Adrenal gland (tissue), 12 donors: ENCODE data around the gene TCERG1L. TPM values are rescaled to one million over a fixed set of nuclear protein-coding genes. Genes with fewer than 3 reads are reported as not detected.

Experiments used
- DNase-seq, 7 donors: peaks; one replicate each; pipeline ENCODE4 v3.0.0-alpha.2; 2019 to 2020
- H3K27ac ChIP-seq, 5 donors: fragments of 200-600 bp; sonication (generic) in 4 of 5; 1 replicate in 3 of 5; 2 replicates in 2 of 5; pipeline versions ENCODE4 v1.5.1 to v1.8.0; 2016 to 2020; ENCODE audit warnings: mild to moderate bottlenecking in 1 of 5
- H3K27me3 ChIP-seq: fragments of 200-600 bp; 2 replicates; pipeline ENCODE4 v1.8.0; 2021
- H3K36me3 ChIP-seq, 2 donors: fragments of 200-600 bp; replicated peaks in 1 of 2; 1 replicate in 1 of 2; 2 replicates in 1 of 2; pipeline versions ENCODE4 v1.5.1 to v1.8.0; 2018 to 2022
- H3K4me1 ChIP-seq, 2 donors: fragments of 200-600 bp; replicated peaks in 1 of 2; 1 replicate in 1 of 2; 2 replicates in 1 of 2; pipeline versions ENCODE4 v1.5.1 to v1.8.0; 2018 to 2021
- H3K4me3 ChIP-seq, 4 donors: fragments of 200-600 bp; sonication (generic) in 3 of 4; one replicate each; pipeline ENCODE4 v1.5.1; 2016 to 2018
- H3K9me3 ChIP-seq, 3 donors: fragments of 200-600 bp; sonication (generic) in 1 of 3; replicated peaks in 1 of 3; 1 replicate in 2 of 3; 2 replicates in 1 of 3; pipeline versions ENCODE4 v1.5.1 to v1.8.0; 2016 to 2021
- POLR2A ChIP-seq, 2 donors: fragments of 450-650 bp; IDR thresholded peaks; one replicate each; pipeline ENCODE4 v1.6.1; 2017; ENCODE audit warnings: antibody characterized with exemption in 2 of 2, mild to moderate bottlenecking in 2 of 2, moderate library complexity in 1 of 2
- WGBS, 4 donors: extraction: QIAGEN DNeasy Blood & Tissue Kit in 2 of 4; methylation state at CpG; one replicate each; pipeline versions ENCODE4 v1.1.5 to v1.1.7; 2013 to 2017; 5-methylcytosine and 5-hydroxymethylcytosine counted together
- intact Hi-C, 2 donors: fragments of 100-400 bp; cut with DNase I; formaldehyde crosslinking; loops; one replicate each; pipeline versions ENCODE4 v1.14.1 to v1.15.0; 2022 to 2023
- polyA plus RNA-seq, 3 donors: library from polyadenylated mRNA; stranded (reverse); fragments of 200-250 nt in 2 of 3; fragments of 350-450 nt in 1 of 3; fragmentation: Illumina TruSeq in 1 of 3; extraction: RNeasy Lipid Tissue Mini Kit (QIAGEN cat#74804) in 1 of 3; gene quantifications; one replicate each; pipeline ENCODE4 v1.2.3, GENCODE V29; 2013 to 2014
- total RNA-seq, 9 donors: library from RNA; depleted of rRNA in 4 of 9; stranded (reverse); fragments of >200 nt in 4 of 9; fragments of 120-200 nt in 1 of 9; fragmentation: NEBNext Ultra II Directional in 1 of 9; extraction: Animal tissue kit (Norgen Biotek cat#: 25700) in 1 of 9; gene quantifications; one replicate each; pipeline versions ENCODE4 v1.1.0 to v1.2.4, GENCODE V29; 2013 to 2023
- TF ChIP-seq, protein P1 (sequence below), 6 experiments: fragments of 450-650 bp in 4 of 6; fragments of 200-600 bp in 2 of 6; sonication (generic) in 1 of 6; IDR thresholded peaks; 1 replicate in 5 of 6; 2 replicates in 1 of 6; pipeline versions ENCODE4 v1.5.1 to v1.8.0; 2016 to 2021; ENCODE audit warnings: antibody characterized with exemption in 6 of 6, mild to moderate bottlenecking in 2 of 6, moderate library complexity in 1 of 6
- donor health status: healthy with polysubstance abuse.
- donor health status: Bipolar disorder and iron deficiency.
- donor health status: DM: yes; HTN: yes; CAD: no.
- donor health status: DM: no; HTN: no; CAD: no.
- donor health status: DM: no; HTN: no; CAD: no.
- donor health status: DM: yes; HTN: yes; CAD: no.

Gene TCERG1L
- total and polyA plus RNA-seq, 12 donors = 0.17 to 3.4 (median 0.97) TPM

DNA sequence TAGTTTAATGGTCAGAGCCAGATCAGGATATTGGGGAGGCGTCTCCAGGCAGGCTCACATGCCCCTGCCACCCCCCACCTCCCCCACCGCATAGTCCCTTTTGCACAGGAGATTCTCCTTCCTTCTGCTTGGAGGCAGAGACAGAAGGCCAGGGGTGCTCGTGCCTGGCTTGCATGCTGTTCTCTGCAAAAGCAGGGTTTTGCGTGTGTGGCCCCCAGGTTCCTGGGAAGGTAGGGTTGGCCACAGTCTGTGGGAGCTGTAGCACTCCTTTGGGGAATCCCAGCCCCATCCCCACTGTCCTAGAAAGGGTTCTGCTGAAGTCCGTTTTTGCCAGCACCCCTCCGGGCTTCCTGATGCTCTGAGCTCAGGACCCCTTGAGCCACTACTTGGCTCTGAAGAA is 1.9 kb upstream of the TCERG1L start:
- TF ChIP-seq POLR2A (IDR thresholded peaks at IDR 0.05) = no peak
- TF ChIP-seq, protein P1, sequence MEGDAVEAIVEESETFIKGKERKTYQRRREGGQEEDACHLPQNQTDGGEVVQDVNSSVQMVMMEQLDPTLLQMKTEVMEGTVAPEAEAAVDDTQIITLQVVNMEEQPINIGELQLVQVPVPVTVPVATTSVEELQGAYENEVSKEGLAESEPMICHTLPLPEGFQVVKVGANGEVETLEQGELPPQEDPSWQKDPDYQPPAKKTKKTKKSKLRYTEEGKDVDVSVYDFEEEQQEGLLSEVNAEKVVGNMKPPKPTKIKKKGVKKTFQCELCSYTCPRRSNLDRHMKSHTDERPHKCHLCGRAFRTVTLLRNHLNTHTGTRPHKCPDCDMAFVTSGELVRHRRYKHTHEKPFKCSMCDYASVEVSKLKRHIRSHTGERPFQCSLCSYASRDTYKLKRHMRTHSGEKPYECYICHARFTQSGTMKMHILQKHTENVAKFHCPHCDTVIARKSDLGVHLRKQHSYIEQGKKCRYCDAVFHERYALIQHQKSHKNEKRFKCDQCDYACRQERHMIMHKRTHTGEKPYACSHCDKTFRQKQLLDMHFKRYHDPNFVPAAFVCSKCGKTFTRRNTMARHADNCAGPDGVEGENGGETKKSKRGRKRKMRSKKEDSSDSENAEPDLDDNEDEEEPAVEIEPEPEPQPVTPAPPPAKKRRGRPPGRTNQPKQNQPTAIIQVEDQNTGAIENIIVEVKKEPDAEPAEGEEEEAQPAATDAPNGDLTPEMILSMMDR (IDR thresholded peaks at IDR 0.05) = no peak
- peaks cover 0 to 9% of the 10 kb centered on the region in 2 donors for H3K4me1 ChIP-seq
- intact Hi-C loops = no loop called here
- no peak overlapping the region for H3K4me3 ChIP-seq
- H3K27ac ChIP-seq = no peak overlapping the region
- DNase-seq = no peak
- no peaks in the 10 kb centered on the region for H3K36me3 ChIP-seq
- H3K9me3 ChIP-seq = no peaks in the 10 kb centered on the region
- 71 to 77% (median 73%) methylated on average over 6 of the region's 6 CpGs for WGBS, 4 donors
- H3K27me3 ChIP-seq = peaks cover 41% of the 10 kb centered on the region

DNA sequence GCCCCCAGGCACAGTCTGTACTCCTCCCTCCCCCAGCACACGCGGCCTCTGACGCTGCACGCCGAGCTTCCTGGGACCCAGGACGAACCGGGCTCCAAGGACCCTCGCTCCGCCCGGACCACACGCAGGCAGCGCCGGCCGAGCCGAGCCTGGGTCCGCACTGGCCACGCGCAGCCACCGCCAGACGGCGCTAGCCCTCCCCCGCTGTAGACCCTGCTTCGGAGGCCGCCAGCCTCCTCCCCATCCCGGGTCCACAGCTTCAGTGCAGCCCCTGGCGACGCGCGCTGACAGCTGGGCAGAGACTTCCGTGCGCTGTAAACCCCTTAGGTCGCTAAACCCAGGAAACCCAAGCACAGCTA is 936 bp upstream of the TCERG1L start:
- intact Hi-C loops = no loop called here
- peak overlapping the region in 2 of 5 donors; percentile 26 to 61 for H3K27ac ChIP-seq
- DNase-seq = peak in 2 of 7 donors; percentile 26 to 56
- no peak for TF ChIP-seq POLR2A (IDR thresholded peaks at IDR 0.05)
- TF ChIP-seq, protein P1 (IDR thresholded peaks at IDR 0.05) = peak; percentile 25 to 69 (median 54)
- H3K9me3 ChIP-seq = no peaks in the 10 kb centered on the region
- no peaks in the 10 kb centered on the region for H3K36me3 ChIP-seq
- peaks cover 0 to 9% of the 10 kb centered on the region in 2 donors for H3K4me1 ChIP-seq
- 2 to 8% (median 4%) methylated on average over 5 to 32 of the region's 32 CpGs for WGBS, 4 donors
- peaks cover 41% of the 10 kb centered on the region for H3K27me3 ChIP-seq
- H3K4me3 ChIP-seq = peak overlapping the region in 2 of 4 donors; percentile 21 to 47

DNA sequence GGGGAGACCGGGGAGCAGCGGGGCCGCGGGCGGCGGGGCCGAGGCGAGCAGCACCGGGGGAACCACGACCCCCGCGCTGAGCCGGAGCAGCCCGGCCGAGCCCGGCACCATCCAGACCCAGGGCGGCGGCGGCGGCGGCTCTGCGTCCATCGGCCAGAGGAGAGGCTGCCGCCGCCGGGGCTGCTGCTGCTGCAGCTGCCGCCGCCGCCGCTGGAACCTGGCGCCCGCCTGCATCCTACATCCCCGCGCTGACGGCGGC is 190 bp downstream of the TCERG1L start:
- Histone ChIP-seq H3K4me3 (peak overlapping the region in 1 of 4 donors; percentile 29), H3K27ac (no peak overlapping the region), H3K36me3 (no peaks in the 10 kb centered on the region), H3K4me1 (peaks cover 0 to 9% of the 10 kb centered on the region in 2 donors), H3K9me3 (no peaks in the 10 kb centered on the region), H3K27me3 (peaks cover 38% of the 10 kb centered on the region)
- intact Hi-C loops = no loop called here
- TF ChIP-seq, protein P1 (IDR thresholded peaks at IDR 0.05) = no peak
- TF ChIP-seq POLR2A (IDR thresholded peaks at IDR 0.05) = no peak
- no peak for DNase-seq
- WGBS, 4 donors = 2 to 5% methylated on average over 24 to 36 of the region's 36 CpGs; no CpG with 5 or more reads in 2 of the 4 donors

DNA sequence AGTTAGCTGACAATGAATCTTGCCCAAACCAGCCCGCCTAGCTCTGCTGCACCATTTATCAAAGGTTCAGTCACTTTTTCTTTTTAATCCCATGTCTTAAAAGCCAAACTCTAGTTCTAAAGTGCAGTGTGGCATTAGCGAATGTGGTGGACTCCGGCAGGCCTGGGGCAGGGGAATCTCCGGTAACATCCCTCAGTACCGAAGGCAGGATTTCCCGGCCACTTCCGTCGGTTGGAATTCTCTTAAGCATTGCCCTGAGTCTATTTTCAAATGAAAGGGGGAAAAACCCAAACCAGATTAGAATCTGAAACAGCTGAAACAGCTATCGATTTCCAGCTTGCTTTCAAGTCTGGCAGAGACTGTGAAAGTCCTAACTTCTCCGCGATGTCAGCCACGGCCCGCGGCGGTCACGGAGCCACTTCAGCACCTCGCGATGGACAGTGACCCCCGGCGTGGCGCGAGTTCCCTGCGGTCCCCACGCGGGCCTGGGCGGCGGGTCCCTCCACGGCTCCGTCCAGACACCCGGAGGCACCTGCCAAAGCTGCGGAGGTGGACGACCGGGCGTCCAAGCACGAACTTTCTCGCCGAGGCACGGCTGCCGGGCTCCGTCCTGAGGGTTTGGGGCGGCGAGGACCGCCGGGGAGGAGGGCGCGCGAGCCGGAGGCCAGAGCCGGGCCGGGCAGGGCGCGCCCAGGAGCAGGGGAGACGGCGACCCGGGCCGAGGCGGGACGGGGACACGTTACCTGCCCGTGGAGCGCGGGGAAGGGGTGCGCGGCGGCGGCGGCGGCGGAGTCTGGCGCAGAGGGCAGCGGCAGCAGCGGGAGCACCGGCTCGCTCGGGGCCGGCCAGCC is 745 bp downstream of the TCERG1L start:
- TF ChIP-seq, protein P1 (IDR thresholded peaks at IDR 0.05) = no peak
- TF ChIP-seq POLR2A (IDR thresholded peaks at IDR 0.05) = no peak
- Histone ChIP-seq H3K27me3 (peaks cover 39% of the 10 kb centered on the region), H3K9me3 (no peaks in the 10 kb centered on the region), H3K27ac (no peak overlapping the region), H3K4me1 (peaks cover 0 to 9% of the 10 kb centered on the region in 2 donors), H3K36me3 (no peaks in the 10 kb centered on the region), H3K4me3 (peak overlapping the region in 1 of 4 donors; percentile 29)
- intact Hi-C loops = no loop called here
- peak in 2 of 7 donors; percentile 14 to 28 for DNase-seq
- WGBS, 4 donors = 4 to 7% (median 6%) methylated on average over 24 to 76 of the region's 76 CpGs
